Natural killer cell (primary cell): Measurements from ENCODE around the gene RASGRP2. TPM values are rescaled to one million over a fixed set of nuclear protein-coding genes. Genes with fewer than 3 reads are reported as not detected.

Source experiments
- ATAC-seq, 3 donors: fragments of 150-1000 bp in 2 of 3; fragments of 200-7000 bp in 1 of 3; cut with Tn5 transposase; 1 replicate in 1 of 3; 2 replicates in 2 of 3; pipeline ENCODE4 v1.10.0; 2021; ENCODE audit warnings: mild to moderate bottlenecking in 2 of 3, moderate library complexity in 2 of 3
- DNase-seq, 2 donors: peaks; one replicate each; pipeline versions ENCODE4 v3.0.0 to v3.0.0-alpha.2; 2013 to 2021; ENCODE audit warnings: mixed read lengths in 1 of 2
- H3K27ac ChIP-seq: one replicate; pipeline ENCODE4 v1.5.1; 2013; ENCODE audit warnings: mild to moderate bottlenecking, low read length
- H3K27me3 ChIP-seq: one replicate; pipeline ENCODE4 v1.6.1; 2013; ENCODE audit warnings: low read length; ENCODE audit not compliant: control insufficient read depth, insufficient read depth
- H3K36me3 ChIP-seq: one replicate; pipeline ENCODE4 v1.6.1; 2013; ENCODE audit warnings: low read length; ENCODE audit not compliant: control insufficient read depth, insufficient read depth
- H3K4me1 ChIP-seq: one replicate; pipeline ENCODE4 v1.6.1; 2013; ENCODE audit warnings: low read length; ENCODE audit not compliant: control insufficient read depth, insufficient read depth
- H3K4me3 ChIP-seq: one replicate; pipeline ENCODE4 v1.5.1; 2013; ENCODE audit warnings: low read length
- H3K9me3 ChIP-seq: one replicate; pipeline ENCODE4 v1.6.1; 2013; ENCODE audit warnings: low read length; ENCODE audit not compliant: control insufficient read depth, insufficient read depth
- H3K27ac Mint-ChIP-seq, 2 donors: one replicate each; pipeline ENCODE4 v1.8.0; 2022; ENCODE audit warnings: mild to moderate bottlenecking in 2 of 2, mixed read lengths in 2 of 2, moderate library complexity in 1 of 2
- H3K27me3 Mint-ChIP-seq, 2 donors: one replicate each; pipeline ENCODE4 v1.8.0; 2022; ENCODE audit warnings: low read depth in 2 of 2, mixed read lengths in 2 of 2
- H3K36me3 Mint-ChIP-seq: one replicate; pipeline ENCODE4 v1.8.0; 2022; ENCODE audit warnings: mixed read lengths
- H3K4me1 Mint-ChIP-seq, 2 donors: one replicate each; pipeline ENCODE4 v1.8.0; 2022; ENCODE audit warnings: mixed read lengths in 2 of 2
- H3K4me3 Mint-ChIP-seq: one replicate; pipeline ENCODE4 v1.8.0; 2022; ENCODE audit warnings: mild to moderate bottlenecking, moderate library complexity, mixed read lengths
- H3K9me3 Mint-ChIP-seq, 2 donors: one replicate each; pipeline ENCODE4 v1.8.0; 2022; ENCODE audit warnings: mixed read lengths in 2 of 2
- whole genome bisulfite sequencing: methylation state at CpG from one replicate; pipeline ENCODE4 v1.1.7; 2013; ENCODE audit warnings: missing lambda C conversion rate; ENCODE audit not compliant: insufficient coverage; 5-methylcytosine and 5-hydroxymethylcytosine counted together
- intact Hi-C: fragments of 100-400 bp; cut with micrococcal nuclease; formaldehyde crosslinking; loops from one replicate; pipeline ENCODE4 v1.14.2; 2022
- total RNA-seq, 4 donors: library from RNA; stranded (reverse); fragments of 120-200 nt in 1 of 4; gene quantifications; one replicate each; pipeline versions ENCODE4 v1.2.3 to v1.2.4, GENCODE V29; 2013 to 2022
- TF ChIP-seq, protein P1 (sequence below): fragments of 200-600 bp; IDR thresholded peaks from one replicate; pipeline ENCODE4 v1.8.0; 2022; ENCODE audit warnings: antibody characterized with exemption

Gene RASGRP2
- total RNA-seq, 3 donors from 2014 or later (not counting 1 experiment from before 2014, with no cell fraction given) = 371 to 417 (median 394) TPM

GRCh38 chr11:64734811-64735724, 8.9 kb downstream of the RASGRP2 start:
- Mint-ChIP-seq H3K27ac (peak overlapping the region in 1 of 2 donors; percentile 49), H3K27me3 (no peaks in the 10 kb centered on the region), H3K9me3 (no peaks in the 10 kb centered on the region), H3K4me3 (no peak overlapping the region), H3K4me1 (peaks cover 8 to 21% of the 10 kb centered on the region in 2 donors), H3K36me3 (no peaks in the 10 kb centered on the region)
- TF ChIP-seq, protein P1, sequence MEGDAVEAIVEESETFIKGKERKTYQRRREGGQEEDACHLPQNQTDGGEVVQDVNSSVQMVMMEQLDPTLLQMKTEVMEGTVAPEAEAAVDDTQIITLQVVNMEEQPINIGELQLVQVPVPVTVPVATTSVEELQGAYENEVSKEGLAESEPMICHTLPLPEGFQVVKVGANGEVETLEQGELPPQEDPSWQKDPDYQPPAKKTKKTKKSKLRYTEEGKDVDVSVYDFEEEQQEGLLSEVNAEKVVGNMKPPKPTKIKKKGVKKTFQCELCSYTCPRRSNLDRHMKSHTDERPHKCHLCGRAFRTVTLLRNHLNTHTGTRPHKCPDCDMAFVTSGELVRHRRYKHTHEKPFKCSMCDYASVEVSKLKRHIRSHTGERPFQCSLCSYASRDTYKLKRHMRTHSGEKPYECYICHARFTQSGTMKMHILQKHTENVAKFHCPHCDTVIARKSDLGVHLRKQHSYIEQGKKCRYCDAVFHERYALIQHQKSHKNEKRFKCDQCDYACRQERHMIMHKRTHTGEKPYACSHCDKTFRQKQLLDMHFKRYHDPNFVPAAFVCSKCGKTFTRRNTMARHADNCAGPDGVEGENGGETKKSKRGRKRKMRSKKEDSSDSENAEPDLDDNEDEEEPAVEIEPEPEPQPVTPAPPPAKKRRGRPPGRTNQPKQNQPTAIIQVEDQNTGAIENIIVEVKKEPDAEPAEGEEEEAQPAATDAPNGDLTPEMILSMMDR = no peak
- Histone ChIP-seq H3K4me1 (peaks cover 11% of the 10 kb centered on the region), H3K27ac (no peak overlapping the region), H3K4me3 (no peak overlapping the region), H3K36me3 (peaks cover 82% of the 10 kb centered on the region), H3K27me3 (no peaks in the 10 kb centered on the region), H3K9me3 (no peaks in the 10 kb centered on the region)
- DNase-seq (no peak), ATAC-seq (no peak)
- intact Hi-C loops = no loop called here
- WGBS = 94% methylated on average over 22 of the region's 23 CpGs

DNA sequence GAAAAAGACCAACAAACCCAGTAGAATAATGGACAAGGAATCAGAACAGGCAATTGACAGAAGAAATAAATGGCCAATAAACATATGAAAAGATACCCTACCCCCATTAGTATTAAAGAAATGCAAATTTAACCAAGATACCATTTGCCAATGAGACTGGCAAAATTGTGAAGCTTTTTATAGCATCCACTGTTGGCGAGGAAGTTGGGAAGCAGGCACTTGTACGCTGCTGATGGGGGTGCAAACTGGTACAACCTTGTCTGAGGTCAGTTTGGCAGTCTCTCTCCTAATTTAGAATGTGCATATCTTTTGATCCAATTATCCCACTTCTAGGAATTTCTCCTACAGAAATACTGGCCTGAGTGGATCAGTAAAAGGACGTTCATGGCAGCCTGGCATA, 12.3 kb downstream of the RASGRP2 start:
- no peak overlapping the region for H3K27ac Mint-ChIP-seq
- 94% methylated on average over 3 of the region's 3 CpGs for WGBS
- no peak overlapping the region for H3K4me3 Mint-ChIP-seq

GRCh38 chr11:64729851-64730382, 14.0 kb downstream of the RASGRP2 start:
- WGBS = 88% methylated on average over 21 of the region's 21 CpGs
- Mint-ChIP-seq H3K4me1 (peaks cover 5 to 14% of the 10 kb centered on the region in 2 donors), H3K9me3 (no peaks in the 10 kb centered on the region), H3K4me3 (no peak overlapping the region), H3K36me3 (no peaks in the 10 kb centered on the region), H3K27me3 (no peaks in the 10 kb centered on the region), H3K27ac (no peak overlapping the region)
- Histone ChIP-seq H3K36me3 (peaks cover 63% of the 10 kb centered on the region), H3K4me3 (no peak overlapping the region), H3K27ac (no peak overlapping the region), H3K27me3 (no peaks in the 10 kb centered on the region), H3K4me1 (no peaks in the 10 kb centered on the region), H3K9me3 (no peaks in the 10 kb centered on the region)
- no peak for DNase-seq
- intact Hi-C loops = no loop called here
- TF ChIP-seq, protein P1 = no peak
- ATAC-seq = no peak

More for the DNA sequence above, 12.3 kb downstream of the RASGRP2 start:
- peaks cover 78% of the 10 kb centered on the region for H3K36me3 ChIP-seq
- H3K27me3 Mint-ChIP-seq = no peaks in the 10 kb centered on the region
- intact Hi-C loops = no loop called here
- H3K27ac ChIP-seq = no peak overlapping the region
- H3K4me3 ChIP-seq = no peak overlapping the region
- peaks cover 11% of the 10 kb centered on the region for H3K4me1 ChIP-seq
- H3K27me3 ChIP-seq = no peaks in the 10 kb centered on the region
- TF ChIP-seq, protein P1 = no peak
- no peak for DNase-seq
- peaks cover 8 to 12% of the 10 kb centered on the region in 2 donors for H3K4me1 Mint-ChIP-seq
- no peak for ATAC-seq
- no peaks in the 10 kb centered on the region for H3K9me3 ChIP-seq
- H3K36me3 Mint-ChIP-seq = no peaks in the 10 kb centered on the region
- no peaks in the 10 kb centered on the region for H3K9me3 Mint-ChIP-seq
